T-helper 1 cell treated with Interleukin-12 subunit alpha and Interleukin-12 subunit beta and Interleukin-4 antibody, amounts not matched to agents 30 μg/mL and 1 μg/mL, for 36 hours (primary cell): Measurements from ENCODE around the gene KLHL2.
"Not testable (repeated sequence)": the region's sequence is repeated elsewhere in the genome, so short reads cannot be mapped to it uniquely, and the experiment has no call there.

Experiments
- H3K27ac Mint-ChIP-seq: one replicate; pipeline ENCODE4 v1.8.0; 2021; ENCODE audit warnings: mild to moderate bottlenecking, mixed read lengths
- H3K27me3 Mint-ChIP-seq: one replicate; pipeline ENCODE4 v1.8.0; 2021; ENCODE audit warnings: low read depth, mixed read lengths
- H3K36me3 Mint-ChIP-seq: one replicate; pipeline ENCODE4 v1.8.0; 2021; ENCODE audit warnings: low read depth, mixed read lengths
- H3K4me1 Mint-ChIP-seq: one replicate; pipeline ENCODE4 v1.8.0; 2021; ENCODE audit warnings: low read depth, mixed read lengths
- H3K4me3 Mint-ChIP-seq: one replicate; pipeline ENCODE4 v1.8.0; 2021; ENCODE audit warnings: mild to moderate bottlenecking, moderate library complexity, mixed read lengths
- H3K9me3 Mint-ChIP-seq: one replicate; pipeline ENCODE4 v1.8.0; 2021; ENCODE audit warnings: mixed read lengths

KLHL2 gene

GRCh38 chr4:165330071-165330470 is 122.7 kb downstream of the KLHL2 start:
- Mint-ChIP-seq H3K4me1 (peaks cover 53% of the 10 kb centered on the region), H3K36me3 (peaks cover 27% of the 10 kb centered on the region), H3K27me3 (no peaks in the 10 kb centered on the region), H3K4me3 (peak overlapping the region; percentile 65), H3K9me3 (no peaks in the 10 kb centered on the region), H3K27ac (peak overlapping the region; percentile 73)

DNA sequence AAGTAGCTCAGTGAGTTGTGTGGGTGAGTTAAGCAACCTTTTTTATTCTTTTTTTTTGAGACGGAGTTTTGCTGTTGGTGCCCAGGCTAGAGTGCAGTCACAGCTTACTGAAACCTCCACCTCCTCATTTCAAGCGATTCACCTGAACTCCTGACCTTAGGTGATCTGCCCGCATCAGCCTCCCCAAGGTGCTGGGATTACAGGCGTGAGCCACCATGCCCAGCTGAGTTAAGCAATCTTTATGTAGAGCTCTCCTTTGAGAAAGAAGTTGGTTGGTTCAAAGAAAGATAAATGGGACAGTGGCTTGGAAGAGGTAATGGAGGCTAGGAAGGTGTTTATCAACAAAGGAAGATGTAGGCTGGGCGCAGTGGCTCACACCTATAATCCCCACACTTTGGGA is 123.3 kb downstream of the KLHL2 start:
- peaks cover 26% of the 10 kb centered on the region for H3K36me3 Mint-ChIP-seq
- H3K4me1 Mint-ChIP-seq = peaks cover 52% of the 10 kb centered on the region
- peak overlapping the region; percentile 65 for H3K4me3 Mint-ChIP-seq
- H3K27me3 Mint-ChIP-seq = no peaks in the 10 kb centered on the region
- no peaks in the 10 kb centered on the region for H3K9me3 Mint-ChIP-seq
- peak overlapping the region; percentile 73 for H3K27ac Mint-ChIP-seq

DNA sequence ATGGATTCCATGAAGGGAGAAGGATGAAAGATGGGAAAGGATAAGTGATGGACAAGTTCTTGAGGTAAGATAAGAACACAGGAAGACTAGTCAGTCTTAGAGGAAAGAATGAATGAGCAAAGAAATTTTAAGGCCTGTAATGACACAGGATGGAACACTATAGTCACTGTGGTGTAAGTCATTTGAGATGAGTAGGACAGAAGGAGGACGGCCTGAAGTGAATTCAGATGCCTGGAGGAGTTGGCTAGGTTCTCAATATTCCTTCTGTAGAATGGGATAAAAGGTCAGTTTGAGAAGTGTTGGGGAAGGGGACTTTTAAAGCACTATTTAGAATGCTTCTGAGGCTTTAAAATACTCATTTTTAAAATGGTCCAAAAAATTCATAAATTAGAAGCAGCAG is 124.0 kb downstream of the KLHL2 start:
- H3K27ac Mint-ChIP-seq = peak overlapping the region; percentile 73
- peaks cover 47% of the 10 kb centered on the region for H3K4me1 Mint-ChIP-seq
- peaks cover 26% of the 10 kb centered on the region for H3K36me3 Mint-ChIP-seq
- H3K9me3 Mint-ChIP-seq = no peaks in the 10 kb centered on the region
- peak overlapping the region; percentile 65 for H3K4me3 Mint-ChIP-seq
- no peaks in the 10 kb centered on the region for H3K27me3 Mint-ChIP-seq

- Mint-ChIP-seq H3K4me1 (peaks cover 48% of the 10 kb centered on the region), H3K9me3 (no peaks in the 10 kb centered on the region), H3K27ac (peak overlapping the region; percentile 73), H3K4me3 (peak overlapping the region; percentile 69), H3K27me3 (no peaks in the 10 kb centered on the region), H3K36me3 (peaks cover 26% of the 10 kb centered on the region)
Measured at GRCh38 chr4:165331823-165332222, 124.5 kb downstream of the KLHL2 start.

GRCh38 chr4:165332502-165332901 is 125.1 kb downstream of the KLHL2 start:
- Mint-ChIP-seq H3K27ac (peak overlapping the region; percentile 73), H3K4me1 (peaks cover 51% of the 10 kb centered on the region), H3K36me3 (peaks cover 28% of the 10 kb centered on the region), H3K9me3 (no peaks in the 10 kb centered on the region), H3K27me3 (no peaks in the 10 kb centered on the region), H3K4me3 (peak overlapping the region; percentile 69)

DNA sequence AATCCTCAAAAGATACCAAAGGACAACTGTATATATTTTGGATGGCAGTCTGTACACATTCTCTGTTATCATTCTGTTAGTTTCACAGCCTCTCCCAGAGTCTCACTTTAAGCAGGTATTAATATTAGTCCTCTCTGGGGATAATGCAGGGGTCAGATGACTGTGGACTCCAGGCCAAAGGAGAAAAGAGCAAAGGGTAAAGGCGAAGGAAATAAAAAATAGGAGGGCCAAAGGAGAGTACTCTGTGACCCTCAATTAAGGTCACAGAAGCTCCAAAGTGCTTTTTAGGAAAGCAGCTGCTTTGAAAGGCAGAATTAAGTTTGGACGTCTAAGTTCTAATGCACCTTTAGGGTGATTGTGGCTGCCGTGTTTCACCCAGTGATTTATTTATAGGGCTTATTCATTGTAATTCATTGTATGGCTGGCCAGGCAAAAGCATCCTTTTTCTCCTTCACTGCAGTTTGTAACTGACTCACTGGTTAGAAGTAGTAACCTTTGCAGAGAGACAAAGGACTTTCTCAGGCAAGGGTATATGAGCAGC is 127.9 kb downstream of the KLHL2 start:
- Mint-ChIP-seq H3K9me3 (no peaks in the 10 kb centered on the region), H3K27ac (peak overlapping the region; percentile 17), H3K27me3 (no peaks in the 10 kb centered on the region), H3K36me3 (peaks cover 33% of the 10 kb centered on the region), H3K4me3 (no peak overlapping the region), H3K4me1 (peaks cover 48% of the 10 kb centered on the region)

GRCh38 chr4:165336743-165337142 is 129.4 kb downstream of the KLHL2 start:
- no peak overlapping the region for H3K27ac Mint-ChIP-seq

DNA sequence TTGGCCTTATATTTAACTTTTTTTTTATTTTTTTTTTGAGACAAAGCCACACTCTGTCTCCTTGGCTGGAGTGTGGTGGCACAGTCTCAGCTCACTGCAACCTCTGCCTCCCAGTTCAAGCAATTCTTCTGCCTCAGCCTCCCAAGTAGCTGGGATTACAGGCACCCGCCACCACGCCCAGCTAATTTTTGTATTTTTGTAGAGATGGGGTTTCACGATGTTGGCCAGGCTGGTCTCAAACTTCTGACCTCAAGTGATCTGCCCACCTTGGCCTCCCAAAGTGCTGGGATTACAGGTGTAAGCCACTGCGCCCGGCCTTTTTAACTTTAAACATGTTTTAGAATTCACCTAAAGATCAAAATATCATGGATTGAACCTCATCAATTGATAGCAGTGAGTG is 135.0 kb downstream of the KLHL2 start:
- H3K27ac Mint-ChIP-seq, H3K4me1 Mint-ChIP-seq, H3K9me3 Mint-ChIP-seq, H3K4me3 Mint-ChIP-seq, H3K27me3 Mint-ChIP-seq: not testable (repeated sequence)
- peaks cover 19% of the 10 kb centered on the region for H3K36me3 Mint-ChIP-seq

More at GRCh38 chr4:165336743-165337142, 129.4 kb downstream of the KLHL2 start:
- Mint-ChIP-seq H3K4me1 (peaks cover 37% of the 10 kb centered on the region), H3K27me3 (no peaks in the 10 kb centered on the region), H3K36me3 (peaks cover 25% of the 10 kb centered on the region), H3K4me3 (no peak overlapping the region), H3K9me3 (no peaks in the 10 kb centered on the region)

DNA sequence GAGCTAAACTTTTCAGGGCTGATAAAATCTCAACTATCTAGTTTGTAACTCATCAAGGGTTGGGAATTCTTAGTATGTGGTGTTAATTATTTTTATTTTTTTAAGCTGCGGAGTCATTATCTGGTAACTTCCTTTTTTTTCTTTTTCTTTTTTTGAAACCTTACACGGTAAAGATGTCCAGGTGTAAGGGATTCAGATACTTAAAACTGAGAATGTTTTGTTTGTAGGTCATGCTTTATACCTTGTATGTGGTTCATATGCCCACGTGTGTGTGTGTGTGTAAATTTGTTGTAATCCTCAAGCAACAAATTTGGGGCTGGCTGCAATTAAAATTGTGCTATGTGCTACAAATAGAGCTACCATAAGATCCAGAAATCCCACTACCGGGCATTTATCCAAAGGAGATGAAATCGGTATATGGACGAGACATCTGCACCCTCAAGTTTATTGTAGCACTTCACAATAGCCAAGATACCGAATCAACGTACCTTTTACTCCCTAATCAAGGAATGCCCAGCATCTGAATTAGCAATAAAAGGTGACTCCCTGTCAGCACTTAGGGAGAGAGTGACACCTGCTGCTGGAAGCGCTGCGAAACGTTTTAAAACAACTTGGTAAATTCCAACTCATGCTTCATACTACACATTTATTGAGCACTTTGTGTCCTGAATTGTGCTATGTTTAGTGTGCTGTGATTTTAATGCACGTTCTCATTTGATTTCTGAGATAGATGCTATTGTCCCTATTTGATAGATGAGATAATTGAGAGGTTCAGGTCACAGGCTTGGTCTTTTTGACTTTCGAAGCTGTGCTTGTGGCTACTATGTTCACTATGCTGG is 136.2 kb downstream of the KLHL2 start:
- H3K27ac Mint-ChIP-seq = no peak overlapping the region
- H3K36me3 Mint-ChIP-seq = peaks cover 16% of the 10 kb centered on the region
- no peaks in the 10 kb centered on the region for H3K27me3 Mint-ChIP-seq
- H3K4me3 Mint-ChIP-seq = no peak overlapping the region
- H3K4me1 Mint-ChIP-seq = peaks cover 6% of the 10 kb centered on the region
- no peaks in the 10 kb centered on the region for H3K9me3 Mint-ChIP-seq

GRCh38 chr4:165345666-165346417 is 138.5 kb downstream of the KLHL2 start:
- H3K9me3 Mint-ChIP-seq = no peaks in the 10 kb centered on the region
- H3K36me3 Mint-ChIP-seq = peaks cover 12% of the 10 kb centered on the region
- peaks cover 3% of the 10 kb centered on the region for H3K4me1 Mint-ChIP-seq
- no peak overlapping the region for H3K4me3 Mint-ChIP-seq
- H3K27me3 Mint-ChIP-seq = no peaks in the 10 kb centered on the region
- no peak overlapping the region for H3K27ac Mint-ChIP-seq

DNA sequence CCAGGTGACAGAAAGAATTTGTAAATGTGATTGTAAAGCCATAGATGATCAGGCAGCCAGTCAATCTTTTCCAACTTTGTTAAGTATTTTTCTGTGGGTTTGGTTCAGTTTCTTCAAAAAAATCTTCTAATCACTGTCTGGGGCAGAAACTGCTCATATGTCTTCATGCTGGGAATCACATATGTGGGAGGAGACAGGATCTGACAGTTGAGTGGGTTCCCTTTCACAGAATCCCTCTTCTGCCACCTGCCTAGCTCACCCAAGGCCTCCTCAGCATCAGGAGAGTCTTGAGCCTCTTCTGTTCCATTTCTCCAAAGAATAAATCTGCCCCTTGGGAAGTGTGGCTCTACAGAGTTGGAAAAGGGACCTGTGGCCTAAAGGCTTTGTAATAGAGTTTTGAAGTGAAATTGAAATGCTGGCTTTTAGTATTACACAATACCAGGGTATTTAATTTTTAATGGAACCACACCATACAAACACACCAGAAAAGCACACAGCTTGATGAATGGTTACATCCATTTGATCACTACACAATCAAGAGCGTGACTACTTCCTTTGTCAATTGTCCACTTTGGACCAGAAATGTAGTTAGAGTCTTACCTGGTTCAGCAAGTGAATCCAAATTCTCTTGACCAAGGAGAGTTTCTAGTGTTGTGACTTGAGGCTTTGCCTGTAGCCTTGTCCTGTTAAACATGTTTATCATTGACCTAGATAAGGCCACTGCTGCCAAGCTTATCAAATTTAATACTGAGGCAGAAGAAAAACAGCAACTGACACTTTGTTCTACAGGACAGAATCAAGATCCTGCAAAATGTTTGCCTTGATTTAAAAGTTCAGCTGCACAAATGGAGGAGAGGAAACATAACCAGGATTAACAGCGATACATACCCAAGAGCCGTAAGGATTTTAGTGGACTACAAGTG is 140.5 kb downstream of the KLHL2 start:
- no peaks in the 10 kb centered on the region for H3K9me3 Mint-ChIP-seq
- H3K4me1 Mint-ChIP-seq = peaks cover 4% of the 10 kb centered on the region
- H3K36me3 Mint-ChIP-seq = peaks cover 4% of the 10 kb centered on the region
- no peak overlapping the region for H3K4me3 Mint-ChIP-seq
- no peak overlapping the region for H3K27ac Mint-ChIP-seq
- peaks cover 5% of the 10 kb centered on the region for H3K27me3 Mint-ChIP-seq

- H3K27ac Mint-ChIP-seq = no peak overlapping the region
- H3K4me1 Mint-ChIP-seq = peaks cover 1% of the 10 kb centered on the region
- peaks cover 17% of the 10 kb centered on the region for H3K27me3 Mint-ChIP-seq
- no peak overlapping the region for H3K4me3 Mint-ChIP-seq
- H3K36me3 Mint-ChIP-seq = no peaks in the 10 kb centered on the region
- H3K9me3 Mint-ChIP-seq = no peaks in the 10 kb centered on the region
Measured at GRCh38 chr4:165351359-165352130, 144.2 kb downstream of the KLHL2 start.

GRCh38 chr4:165355900-165356300 is 148.5 kb downstream of the KLHL2 start:
- Mint-ChIP-seq H3K9me3 (no peaks in the 10 kb centered on the region), H3K36me3 (no peaks in the 10 kb centered on the region), H3K27me3 (peaks cover 36% of the 10 kb centered on the region), H3K27ac (no peak overlapping the region), H3K4me3 (no peak overlapping the region), H3K4me1 (peaks cover 1% of the 10 kb centered on the region)
